Activated CD4-positive, alpha-beta T cell treated with anti-CD3 and anti-CD28 coated beads, Interleukin-2, amount 50 U/mL, for 1 hour (primary cell): ENCODE data around the gene PDGFA.

Experiments used
- DNase-seq: peaks from one replicate; pipeline ENCODE4 v3.0.0-alpha.2; 2020

The PDGFA gene

GRCh38 chr7:534075-534474 is 14.4 kb upstream of the PDGFA start:
- no peak for DNase-seq

DNA sequence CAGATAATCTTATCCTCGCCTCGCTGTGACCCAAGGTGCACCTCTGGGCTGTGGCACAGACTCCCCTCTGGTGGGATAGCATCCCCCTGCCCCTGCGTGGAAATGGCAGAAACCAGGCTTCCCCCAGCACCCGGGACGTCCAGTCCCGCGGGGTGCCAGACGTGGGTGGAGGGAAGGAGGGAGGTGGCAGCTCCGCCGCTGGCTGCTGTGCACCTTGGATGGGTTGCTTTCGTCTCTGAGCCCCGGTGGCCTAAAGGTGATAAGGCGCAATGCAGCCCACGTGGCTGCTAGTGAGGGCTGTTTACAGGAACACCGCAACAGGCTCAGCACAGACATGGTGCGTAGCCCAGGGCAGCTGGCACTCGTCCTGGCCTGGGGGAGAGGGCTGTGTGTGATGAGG is 13.6 kb upstream of the PDGFA start:
- no peak for DNase-seq

GRCh38 chr7:532379-533143 is 12.9 kb upstream of the PDGFA start:
- DNase-seq = no peak

GRCh38 chr7:531777-532176 is 12.1 kb upstream of the PDGFA start:
- DNase-seq = no peak

DNA sequence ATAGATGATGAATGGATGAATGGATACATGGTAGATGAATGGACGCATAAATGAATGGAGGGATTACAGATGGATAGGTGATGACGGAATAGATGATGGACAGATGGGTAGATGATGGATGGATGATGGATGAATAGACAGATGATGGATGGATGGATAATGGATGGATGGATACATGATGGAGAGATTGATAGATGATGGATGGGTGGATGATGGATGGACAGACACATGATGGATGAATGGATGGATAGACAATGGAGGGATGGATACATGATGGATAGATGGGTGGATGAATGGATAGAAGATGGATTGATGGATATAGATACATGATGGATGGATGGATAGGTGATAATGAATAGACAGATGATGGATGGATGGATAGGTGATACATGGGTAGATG is 8.8 kb upstream of the PDGFA start:
- DNase-seq = no peak

- no peak for DNase-seq
These were observed 8.1 kb upstream of the PDGFA start for GRCh38 chr7:527723-528122.

GRCh38 chr7:526460-527034 is 6.9 kb upstream of the PDGFA start:
- no peak for DNase-seq

- DNase-seq = no peak
These were observed 6.1 kb upstream of the PDGFA start for GRCh38 chr7:525740-526139.

- no peak for DNase-seq
These were observed 5.2 kb upstream of the PDGFA start for GRCh38 chr7:524800-525199.

- DNase-seq = no peak
These were observed 4.0 kb upstream of the PDGFA start for GRCh38 chr7:523347-524336.

- DNase-seq = no peak
These were observed 3.3 kb upstream of the PDGFA start for GRCh38 chr7:522951-523314.

DNA sequence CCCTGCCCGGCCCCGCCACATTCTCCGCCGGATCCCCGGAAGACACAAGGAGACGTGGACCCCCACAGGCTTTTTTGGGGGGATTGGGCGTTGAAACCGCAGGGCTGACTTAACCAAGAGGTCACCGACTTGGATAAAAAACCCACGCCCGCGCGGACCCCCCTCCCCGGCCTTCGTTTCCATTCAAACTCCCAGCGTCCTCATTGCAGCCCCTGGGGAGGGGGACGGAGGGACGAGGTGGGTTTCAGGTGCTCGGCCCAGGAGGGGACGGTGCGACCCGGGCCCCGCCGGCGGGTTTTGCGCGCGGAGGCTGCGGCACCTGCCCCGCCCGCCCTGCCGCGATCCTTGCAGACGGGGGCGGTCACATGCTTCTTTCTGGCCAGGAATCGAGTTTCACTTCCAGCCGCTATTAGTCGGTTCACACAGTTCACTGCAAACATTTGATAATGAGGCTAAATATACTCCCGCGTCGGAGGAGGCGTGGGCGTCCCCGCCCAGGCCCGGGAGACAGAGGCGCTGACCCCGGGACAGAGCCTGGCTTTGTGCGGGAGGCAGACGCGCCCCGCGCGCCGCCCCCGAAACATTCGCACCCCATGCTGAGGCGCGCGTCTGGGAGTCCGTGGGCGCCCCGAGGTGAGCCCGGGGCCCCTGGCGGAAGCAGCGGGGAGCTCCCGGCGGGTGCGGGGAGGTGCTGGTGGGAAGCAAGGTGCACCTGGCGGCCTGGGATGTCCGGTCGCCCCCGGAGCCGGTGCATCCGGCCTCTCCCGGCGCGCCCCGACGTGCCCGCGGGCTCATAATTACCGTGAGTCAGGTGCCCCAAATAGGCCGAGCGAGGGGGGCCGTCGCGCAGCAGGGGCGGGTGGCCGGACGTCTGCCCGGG is 2.7 kb upstream of the PDGFA start:
- no peak for DNase-seq

DNA sequence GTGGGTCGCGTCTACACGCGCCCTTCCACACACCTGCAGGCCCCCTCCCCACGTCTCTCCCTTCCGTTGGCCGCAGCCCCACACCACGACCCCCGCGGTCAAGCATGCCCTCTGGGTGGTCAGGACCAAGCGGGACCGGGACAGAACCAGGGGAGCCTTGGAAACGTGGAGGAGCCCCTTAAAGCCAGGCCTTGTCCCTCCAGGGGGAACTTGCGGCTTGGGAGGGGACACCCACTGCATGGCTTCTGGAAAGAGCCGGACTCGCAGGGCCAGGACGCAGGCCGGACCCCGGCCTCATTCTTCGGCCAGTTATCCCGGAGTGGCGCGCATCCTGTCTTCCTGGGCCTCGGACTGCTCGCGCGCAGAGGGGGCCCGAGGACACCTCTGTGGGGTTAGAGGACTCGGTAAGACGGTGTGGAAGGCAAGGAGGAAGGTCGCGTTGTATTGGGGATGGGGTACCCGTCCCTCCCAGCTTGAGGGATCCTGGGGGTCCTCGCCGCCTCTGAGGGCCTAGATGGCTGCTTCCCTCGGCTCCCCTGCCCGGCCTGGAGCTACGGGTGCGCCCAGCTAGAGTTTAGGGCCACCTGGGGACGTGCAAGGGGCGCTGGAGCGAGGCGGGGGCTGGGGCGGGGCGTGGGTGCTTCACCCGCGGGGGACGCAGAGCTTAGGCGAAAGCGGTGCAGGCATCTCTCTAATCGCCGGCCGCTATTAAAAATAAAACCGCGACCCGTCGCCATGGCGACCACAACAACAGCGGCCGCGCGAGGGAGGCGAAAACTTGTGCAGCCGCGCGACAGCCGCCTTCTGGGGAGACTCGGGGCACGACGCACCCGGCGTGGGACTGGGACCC is 1.8 kb upstream of the PDGFA start:
- no peak for DNase-seq

DNA sequence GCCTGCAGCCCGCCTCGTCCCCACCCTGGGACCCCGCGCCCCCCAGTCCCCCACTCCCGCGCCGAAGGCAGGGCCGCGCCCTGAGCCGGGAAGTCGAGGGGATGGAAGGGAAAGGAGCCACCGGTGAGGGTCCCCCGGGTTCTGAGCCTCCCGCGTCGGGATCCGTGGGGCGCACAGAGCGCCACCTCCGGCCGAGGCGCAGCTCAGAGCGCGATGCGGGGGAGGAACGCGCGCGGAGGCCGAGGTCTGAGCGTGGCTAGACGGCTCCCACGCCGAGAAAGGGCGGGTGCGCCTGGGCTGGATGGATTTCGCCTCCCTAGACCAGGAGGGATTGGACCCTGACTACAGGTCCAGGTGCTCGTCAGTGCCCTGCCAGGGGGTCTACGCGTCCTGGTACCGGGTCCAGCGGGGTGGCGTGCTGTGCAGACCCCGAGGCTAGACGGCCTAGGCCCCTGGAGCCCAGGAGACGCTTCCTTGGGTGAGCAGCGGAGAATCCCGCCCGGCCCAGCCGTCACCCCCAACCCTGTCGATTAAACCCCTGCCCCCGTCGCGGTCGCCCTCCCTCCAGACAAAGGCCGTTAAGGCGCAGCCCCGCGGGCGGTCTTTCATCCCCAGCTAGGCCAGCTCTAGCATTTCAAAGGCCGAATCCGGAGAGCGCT is 986 bp upstream of the PDGFA start:
- no peak for DNase-seq

GRCh38 chr7:518630-519483 is 789 bp downstream of the PDGFA start:
- peak; percentile 21 for DNase-seq

- no peak for DNase-seq
These were observed 1.6 kb downstream of the PDGFA start for GRCh38 chr7:517774-518629.

- no peak for DNase-seq
These were observed 2.8 kb downstream of the PDGFA start for GRCh38 chr7:516606-517456.

DNA sequence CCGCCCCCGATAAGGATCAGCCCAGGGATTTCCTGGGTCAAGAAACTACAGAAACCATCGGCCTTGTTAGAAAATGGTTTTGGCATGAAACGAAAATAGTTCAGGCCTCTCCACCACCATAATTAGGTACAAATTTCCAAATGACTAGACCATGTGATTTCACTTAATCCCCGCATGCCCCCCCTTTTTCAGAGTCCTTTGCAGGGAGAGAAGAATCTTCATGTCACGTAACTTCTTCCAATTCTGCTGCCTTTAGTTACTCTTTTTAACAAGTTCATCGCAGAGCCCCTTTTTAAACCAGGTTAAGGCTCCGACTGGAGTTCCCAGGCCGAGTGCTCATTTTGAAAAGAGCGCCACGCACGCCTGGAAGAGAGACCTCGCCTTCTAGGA is 3.4 kb downstream of the PDGFA start:
- DNase-seq = no peak
